GM18517 (cell line): ENCODE data around the gene SERINC3.
A peak's percentile ranks its signal among the peaks of the same experiment; 100 is the strongest.
"Not testable (repeated sequence)": the region's sequence is repeated elsewhere in the genome, so short reads cannot be mapped to it uniquely, and the experiment has no call there.

Experiments
- ATAC-seq: cut with Tn5 transposase; IDR thresholded peaks from one replicate; pipeline ENCODE4 v1.9.1; 2021; ENCODE audit warnings: mild to moderate bottlenecking, moderate library complexity; ENCODE audit not compliant: unreplicated experiment

SERINC3 gene

GRCh38 chr20:44521484-44522481 is at the start of gene SERINC3:
SERINC3 (minus strand) TSS chr20:44522070; CDS start chr20:44521951, 119 bp downstream.
- peak; percentile 92 for ATAC-seq

DNA sequence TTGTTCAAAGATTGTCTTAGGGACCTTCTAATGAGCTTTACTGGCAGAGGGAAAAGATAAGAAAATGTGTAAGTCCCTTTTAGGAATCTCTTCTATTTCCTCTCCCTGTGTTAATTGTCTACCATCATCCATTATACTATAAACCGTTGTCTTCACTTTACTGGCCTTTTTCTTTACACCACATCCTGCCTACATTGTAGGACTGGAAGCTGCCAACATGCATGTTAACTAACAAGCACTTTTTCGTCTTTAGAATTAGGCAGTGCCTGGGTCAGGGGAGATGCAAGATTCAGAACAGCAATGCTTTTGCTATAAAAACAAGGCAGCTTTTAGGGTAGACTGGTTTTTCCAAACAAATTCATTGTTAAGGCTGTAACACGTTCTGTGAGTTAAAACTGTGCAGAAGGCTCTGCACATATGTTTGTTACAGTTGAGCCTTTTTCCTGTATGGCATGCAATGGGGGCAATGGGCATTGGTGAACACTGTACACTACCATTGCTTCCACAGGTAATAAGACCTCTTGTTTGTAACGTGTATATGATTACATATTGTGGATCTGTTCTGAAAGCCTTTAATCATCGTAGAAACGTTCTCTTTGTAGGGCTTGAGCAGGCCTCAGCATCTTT is 49.6 kb upstream of the SERINC3 start:
- no peak for ATAC-seq

- no peak for ATAC-seq
Measured at GRCh38 chr20:44570367-44570766, 48.5 kb upstream of the SERINC3 start.

GRCh38 chr20:44566811-44567210 is 44.9 kb upstream of the SERINC3 start:
- no peak for ATAC-seq

- ATAC-seq = no peak
Measured at GRCh38 chr20:44566018-44566417, 44.1 kb upstream of the SERINC3 start.

DNA sequence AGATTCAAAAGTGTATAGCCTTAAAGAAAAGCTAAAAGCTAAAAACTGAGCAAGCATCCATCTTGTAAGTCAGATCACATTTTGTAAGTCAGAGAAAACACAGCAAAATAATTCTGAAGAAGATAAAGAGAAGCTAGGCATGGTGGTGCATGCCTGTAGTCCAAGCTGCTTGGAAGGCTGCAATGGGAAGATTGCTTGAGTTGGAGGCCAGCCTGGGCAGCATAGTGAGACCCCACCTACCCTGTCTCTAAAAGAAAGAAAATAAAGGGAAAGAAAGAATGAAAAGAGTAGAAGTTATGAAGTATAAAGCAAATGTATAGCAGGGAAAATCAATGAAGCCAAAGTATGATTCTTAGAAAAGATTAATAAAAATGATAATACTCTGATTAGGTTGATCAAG is 40.0 kb upstream of the SERINC3 start:
- ATAC-seq = no peak

DNA sequence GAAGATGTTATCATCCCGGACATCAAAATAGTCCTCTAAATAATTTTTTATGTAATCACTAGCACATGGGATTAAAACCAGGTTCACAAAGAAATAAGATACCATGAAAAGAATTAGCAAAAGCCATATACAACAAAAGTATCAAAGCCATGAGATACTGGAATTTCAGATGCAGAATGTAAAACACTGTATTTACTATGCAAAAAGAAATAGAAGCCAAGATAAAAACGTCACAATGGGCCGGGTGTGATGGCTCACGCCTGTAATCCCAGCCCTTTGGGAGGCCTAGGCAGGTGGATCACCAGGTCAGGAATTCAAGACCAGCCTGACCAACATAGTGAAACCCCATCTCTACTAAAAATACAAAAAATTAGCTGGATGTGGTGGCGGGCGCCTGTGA is 38.9 kb upstream of the SERINC3 start:
- ATAC-seq = not testable (repeated sequence)

- no peak for ATAC-seq
Measured at GRCh38 chr20:44560229-44560628, 38.4 kb upstream of the SERINC3 start.

GRCh38 chr20:44559302-44559701 is 37.4 kb upstream of the SERINC3 start:
- ATAC-seq = no peak

DNA sequence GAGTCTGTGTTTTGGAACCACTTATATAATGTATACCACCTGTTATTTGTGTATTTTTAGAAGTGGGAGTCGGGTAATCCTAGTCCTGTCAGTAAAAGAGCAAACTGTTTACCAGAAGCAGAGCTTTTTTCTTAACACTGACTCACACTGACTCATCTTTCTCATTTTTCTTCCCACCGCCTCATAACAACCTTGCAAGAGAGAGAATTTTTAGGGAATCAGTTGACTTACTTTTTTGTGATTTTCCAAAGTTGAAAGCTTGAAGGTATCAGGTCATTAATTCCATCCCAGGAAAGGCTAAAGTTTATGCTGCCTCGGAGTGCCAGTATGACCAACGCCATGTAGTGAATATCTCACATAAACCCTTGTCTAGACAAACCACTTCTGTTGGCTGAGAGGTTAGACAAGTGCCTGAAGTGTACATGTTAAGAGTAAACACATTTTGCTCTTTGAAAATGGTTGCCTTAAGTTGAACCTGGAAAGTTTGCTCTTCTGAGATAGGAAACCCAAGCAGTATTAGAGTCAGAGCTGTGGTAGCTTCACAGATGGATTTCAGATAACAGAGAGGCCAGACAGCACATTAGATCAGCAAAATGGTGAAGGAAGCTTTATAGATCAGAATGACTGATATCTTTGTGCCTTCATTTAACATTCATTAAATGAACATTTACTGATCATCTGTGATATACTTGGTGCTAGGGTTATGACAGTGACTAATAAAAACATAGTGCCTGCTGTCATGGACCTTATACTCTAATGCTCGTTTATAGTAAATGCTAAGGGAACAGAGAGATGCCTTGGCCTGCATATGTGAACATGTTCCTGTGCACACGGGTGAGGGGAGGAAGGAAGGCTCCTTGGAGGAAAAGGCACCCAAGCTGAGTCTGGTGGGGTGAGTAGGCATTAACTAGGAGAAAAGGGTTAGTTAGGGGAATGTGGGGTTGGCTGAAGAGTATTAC is 31.4 kb upstream of the SERINC3 start:
- ATAC-seq = no peak

DNA sequence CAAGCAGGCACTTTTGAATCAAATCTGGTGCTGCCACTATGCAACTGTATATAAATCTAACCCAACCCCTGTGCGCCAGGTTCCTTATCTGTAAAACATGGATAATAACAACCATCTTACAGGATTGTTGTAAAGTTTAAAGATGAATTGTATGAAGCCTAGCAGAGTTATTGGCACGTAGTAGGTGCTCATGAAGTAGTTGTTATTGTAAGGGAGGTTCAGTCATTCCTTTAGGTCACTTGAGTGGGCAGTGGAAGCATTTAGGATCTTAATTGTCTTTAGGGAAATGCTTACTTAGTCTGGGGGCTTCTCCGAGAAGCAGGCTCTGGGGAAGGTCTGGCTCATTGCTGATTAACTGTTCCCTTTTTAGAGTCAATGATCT is 30.7 kb upstream of the SERINC3 start:
- no peak for ATAC-seq

DNA sequence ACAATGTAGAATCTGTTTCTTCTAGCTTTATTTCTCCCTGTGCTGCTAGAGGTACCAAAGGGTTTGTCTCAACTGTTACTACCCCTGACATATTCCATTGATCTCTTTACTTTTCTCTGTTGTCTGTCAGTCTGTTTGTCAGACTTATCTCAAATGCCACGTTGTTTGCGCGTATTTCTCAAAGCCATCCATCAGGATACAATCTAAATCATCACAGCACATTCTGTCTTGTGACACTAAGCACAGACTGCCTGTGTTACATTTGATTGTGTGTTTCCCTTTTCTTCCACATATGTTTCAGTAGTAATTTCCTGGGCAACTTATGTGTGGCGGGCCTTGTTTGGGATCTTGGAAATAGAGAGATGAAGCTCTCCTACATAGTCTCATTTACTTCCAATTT is 30.2 kb upstream of the SERINC3 start:
- no peak for ATAC-seq

GRCh38 chr20:44549123-44549522 is 27.3 kb upstream of the SERINC3 start:
- no peak for ATAC-seq

- ATAC-seq = no peak
Measured at GRCh38 chr20:44547419-44547818, 25.5 kb upstream of the SERINC3 start.

DNA sequence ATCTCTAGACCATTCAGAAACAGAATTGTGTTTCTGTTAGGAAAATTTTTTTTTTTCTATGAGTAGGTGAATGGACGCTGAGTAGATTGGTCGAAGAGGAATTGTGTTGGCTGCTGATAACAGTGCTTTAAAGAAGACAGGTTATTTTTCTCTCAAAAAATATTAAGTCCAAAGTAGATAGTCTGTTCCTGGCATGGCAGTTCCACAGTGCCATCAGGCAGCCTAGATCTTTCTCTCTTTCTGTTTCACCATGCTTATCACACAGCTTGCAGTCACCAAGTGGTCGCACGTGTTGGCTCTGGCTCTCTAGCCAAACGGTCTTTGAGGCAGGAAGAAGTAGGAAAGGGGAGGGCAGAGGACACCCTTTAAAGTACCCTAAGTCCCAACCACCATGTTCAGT is 22.4 kb upstream of the SERINC3 start:
- ATAC-seq = no peak

- no peak for ATAC-seq
Measured at GRCh38 chr20:44543358-44543757, 21.5 kb upstream of the SERINC3 start.

DNA sequence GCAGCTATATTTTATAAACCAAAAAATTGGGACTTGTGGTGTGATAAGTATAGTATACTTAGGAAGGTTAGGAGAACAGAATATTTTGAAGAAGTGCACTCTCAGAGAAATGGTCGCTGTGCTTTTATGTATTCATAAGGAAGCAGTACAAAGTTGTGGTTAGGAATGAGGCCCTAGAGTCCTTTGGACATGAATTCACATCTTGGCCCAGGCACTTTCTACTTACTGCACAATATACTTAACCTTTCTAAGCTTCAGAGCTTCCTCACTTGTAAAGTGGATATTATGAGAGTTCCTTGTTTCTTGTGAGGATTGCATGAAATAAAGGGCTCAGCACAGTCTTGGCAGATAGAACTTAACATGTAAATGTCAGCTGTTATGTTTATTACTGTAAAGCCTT is 21.0 kb upstream of the SERINC3 start:
- ATAC-seq = no peak

GRCh38 chr20:44541992-44542391 is 20.1 kb upstream of the SERINC3 start:
- ATAC-seq = no peak

DNA sequence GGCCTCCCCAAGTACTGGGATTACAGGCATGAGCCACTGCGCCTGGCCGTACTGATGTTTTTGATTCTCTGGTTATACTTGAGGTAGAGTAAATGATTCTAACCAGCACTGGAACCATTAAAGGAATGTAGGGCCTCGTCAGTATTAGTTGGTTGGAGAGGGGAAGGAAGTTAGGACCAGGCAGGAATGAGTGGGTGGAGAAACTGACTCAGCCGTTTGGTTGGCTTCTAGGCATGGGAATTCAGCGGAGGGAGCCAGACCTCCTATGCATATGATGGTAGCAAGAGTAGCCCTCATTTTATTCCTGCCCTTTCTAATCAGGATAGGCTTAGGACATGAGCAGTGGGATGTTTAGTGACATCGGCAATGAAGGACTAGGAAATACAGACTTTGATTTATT is 19.0 kb upstream of the SERINC3 start:
- ATAC-seq = no peak

DNA sequence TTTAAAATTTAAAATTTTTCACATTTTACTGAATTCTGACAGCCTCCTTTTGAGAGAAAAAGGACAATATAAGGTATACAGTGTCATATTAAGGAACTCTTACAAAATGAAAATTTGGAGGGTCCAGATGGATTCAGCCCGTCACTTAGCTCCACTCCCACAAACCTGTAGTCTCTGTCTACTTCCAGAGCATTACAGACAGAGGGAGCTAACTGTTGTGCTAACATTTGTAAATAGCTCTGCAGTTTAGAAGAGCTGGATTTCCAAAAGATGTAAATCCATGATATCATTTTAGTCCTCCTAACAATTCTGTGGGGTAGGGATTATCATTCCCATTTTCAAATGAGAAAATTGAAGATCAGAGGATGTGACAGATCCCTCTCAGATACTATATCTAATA is 16.1 kb upstream of the SERINC3 start:
- no peak for ATAC-seq

DNA sequence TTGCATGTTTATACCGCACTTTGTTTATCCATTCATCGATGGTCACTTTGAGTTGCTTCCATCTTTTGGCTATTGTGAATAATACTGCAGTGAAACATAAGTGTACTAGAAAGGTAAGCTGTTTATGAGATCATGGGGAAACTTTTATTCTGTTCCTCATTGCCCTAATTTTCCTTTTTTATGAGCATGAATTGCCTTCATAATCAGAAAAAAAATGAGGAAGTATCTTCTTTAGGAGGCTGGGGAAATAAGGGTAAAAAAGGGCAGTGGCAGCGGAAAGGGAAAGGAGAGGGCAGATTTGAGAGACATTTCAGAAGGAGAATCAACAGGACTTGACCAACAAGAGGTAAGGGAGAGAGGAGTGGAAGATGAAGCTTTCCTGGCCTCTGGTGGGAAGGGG is 14.3 kb upstream of the SERINC3 start:
- no peak for ATAC-seq
